IMR-90 (cell line): ENCODE results near the gene ACSM4. TPM values are rescaled to one million over a fixed set of nuclear protein-coding genes. Genes with fewer than 3 reads are reported as not detected.

ENCODE experiments used
- ATAC-seq: fragments of 200-7000 bp; cut with Tn5 transposase; 2 replicates; pipeline ENCODE4 v1.9.1; 2020; ENCODE audit warnings: low read depth, mild to moderate bottlenecking, moderate library complexity
- BruUV-seq: library from RNA; stranded (reverse); fragments of 400-500 nt; replicated peaks from 2 replicates; lab custom pipeline; 2021; lab: Mats Ljungman, UMichigan
- CTCF ChIA-PET: fragments of 300-600 bp; formaldehyde crosslinking; extraction: SDS; loops from one replicate; lab custom pipeline; 2021; ENCODE audit warnings: antibody characterized with exemption; lab: Yijun Ruan, JAX
- POLR2A ChIA-PET: fragments of 300-600 bp; sonication (Branson Sonifier 250); formaldehyde crosslinking; loops from one replicate; lab custom pipeline; 2022; ENCODE audit warnings: antibody characterized with exemption; ENCODE audit not compliant: unreplicated experiment; lab: Charles Lee
- DNase-seq: peaks from one replicate; pipeline ENCODE4 v3.0.0; 2013
- H2AFZ ChIP-seq: replicated peaks from 2 replicates; pipeline ENCODE3; 2013; ENCODE audit warnings: low read length, mild to moderate bottlenecking; ENCODE audit not compliant: poor library complexity
- H2AK5ac ChIP-seq: 2 replicates; pipeline ENCODE4 v1.6.1; 2013; ENCODE audit warnings: low read depth, low read length, inconsistent platforms
- H2AK9ac ChIP-seq: replicated peaks from 2 replicates; pipeline ENCODE3; 2013; ENCODE audit warnings: mild to moderate bottlenecking, low read depth, low read length, moderate library complexity; ENCODE audit not compliant: poor library complexity
- H2BK120ac ChIP-seq: 2 replicates; pipeline ENCODE4 v1.6.1; 2013; ENCODE audit warnings: low read depth, low read length, inconsistent platforms
- H2BK15ac ChIP-seq: 3 replicates; pipeline ENCODE4 v1.6.1; 2013; ENCODE audit warnings: low read depth, low read length, inconsistent platforms
- H2BK20ac ChIP-seq: 2 replicates; pipeline ENCODE4 v1.6.1; 2013; ENCODE audit warnings: low read depth, mild to moderate bottlenecking, inconsistent platforms, low read length, moderate library complexity
- H2BK5ac ChIP-seq: 2 replicates; pipeline ENCODE4 v1.6.1; 2013; ENCODE audit warnings: mild to moderate bottlenecking, low read depth, low read length, inconsistent platforms; ENCODE audit not compliant: poor library complexity, severe bottlenecking
- H3K14ac ChIP-seq: replicated peaks from 2 replicates; pipeline ENCODE4 v1.6.1; 2013; ENCODE audit warnings: low read depth, low read length, inconsistent platforms
- H3K18ac ChIP-seq: 2 replicates; pipeline ENCODE4 v1.6.1; 2013; ENCODE audit warnings: low read depth, low read length, control low read depth
- H3K23ac ChIP-seq: 2 replicates; pipeline ENCODE4 v1.6.1; 2013; ENCODE audit warnings: low read depth, low read length, inconsistent platforms
- H3K27ac ChIP-seq: 2 replicates; pipeline ENCODE4 v1.5.1; 2013; ENCODE audit warnings: mild to moderate bottlenecking, control low read depth, low read length; ENCODE audit not compliant: insufficient read depth
- H3K27me3 ChIP-seq: 2 replicates; pipeline ENCODE4 v1.6.1; 2013; ENCODE audit warnings: low read length; ENCODE audit not compliant: control insufficient read depth, insufficient read depth
- H3K36me3 ChIP-seq: 2 replicates; pipeline ENCODE4 v1.6.1; 2013; ENCODE audit warnings: low read length, mixed read lengths; ENCODE audit not compliant: control insufficient read depth, insufficient read depth
- H3K4ac ChIP-seq: 2 replicates; pipeline ENCODE4 v1.6.1; 2013; ENCODE audit warnings: low read depth, low read length, inconsistent platforms
- H3K4me1 ChIP-seq: 2 replicates; pipeline ENCODE4 v1.6.1; 2013; ENCODE audit warnings: low read length, mixed read lengths; ENCODE audit not compliant: control insufficient read depth, insufficient read depth
- H3K4me2 ChIP-seq: 2 replicates; pipeline ENCODE4 v1.6.1; 2013; ENCODE audit warnings: low read depth, mild to moderate bottlenecking, control low read depth, low read length, moderate library complexity
- H3K4me3 ChIP-seq: 2 replicates; pipeline ENCODE4 v1.5.1; 2013; ENCODE audit warnings: low read depth, mild to moderate bottlenecking, control low read depth, low read length, moderate library complexity; ENCODE audit not compliant: insufficient read depth
- H3K56ac ChIP-seq: 2 replicates; pipeline ENCODE4 v1.6.1; 2013; ENCODE audit warnings: low read length, inconsistent platforms; ENCODE audit not compliant: insufficient read depth; ENCODE audit errors: extremely low read depth
- H3K79me1 ChIP-seq, 2 experiments: 2 replicates each; pipeline ENCODE4 v1.6.1; 2013; ENCODE audit warnings: low read length in 2 of 2, inconsistent platforms in 1 of 2, low read depth in 1 of 2
- H3K9ac ChIP-seq: 2 replicates; pipeline ENCODE4 v1.6.1; 2013; ENCODE audit warnings: low read depth, low read length, control low read depth
- H3K9me1 ChIP-seq: 2 replicates; pipeline ENCODE4 v1.6.1; 2013; ENCODE audit warnings: low read length, inconsistent platforms; ENCODE audit not compliant: insufficient read depth
- H3K9me3 ChIP-seq: 2 replicates; pipeline ENCODE4 v1.6.1; 2013; ENCODE audit warnings: low read length; ENCODE audit not compliant: control insufficient read depth, insufficient read depth
- H4K20me1 ChIP-seq: 2 replicates; pipeline ENCODE4 v1.6.1; 2013; ENCODE audit warnings: low read length, inconsistent platforms; ENCODE audit not compliant: insufficient read depth
- H4K5ac ChIP-seq: 2 replicates; pipeline ENCODE4 v1.6.1; 2013; ENCODE audit warnings: mild to moderate bottlenecking, low read depth, low read length, control low read depth
- H4K8ac ChIP-seq, 2 experiments: 2 replicates each; pipeline ENCODE4 v1.6.1; 2013; ENCODE audit warnings: low read depth in 2 of 2, low read length in 2 of 2, control low read depth in 1 of 2, inconsistent platforms in 1 of 2
- H4K91ac ChIP-seq: 2 replicates; pipeline ENCODE4 v1.6.1; 2013; ENCODE audit warnings: low read depth, low read length, inconsistent platforms; ENCODE audit not compliant: insufficient read depth
- FOS ChIP-seq: fragments of 150-350 bp; IDR thresholded peaks from 2 replicates; pipeline ENCODE4 v1.6.1; 2016; ENCODE audit warnings: low read depth, low read length
- WGBS, 2 experiments: methylation state at CpG; one replicate each; pipeline versions ENCODE4 v1.1.5 to v1.1.7; 2013; ENCODE audit warnings: missing lambda C conversion rate in 2 of 2; ENCODE audit not compliant: insufficient read length in 1 of 2; ENCODE audit errors: extremely low coverage in 2 of 2; 5-methylcytosine and 5-hydroxymethylcytosine counted together
- dilution Hi-C: fragments of 300-500 bp; cut with HindIII; formaldehyde crosslinking; loops from one replicate; pipeline ENCODE4 v1.14.3; 2018; ENCODE audit warnings: low sequenced_read_pairs; ENCODE audit not compliant: unreplicated experiment
- in situ Hi-C: fragments of 300-500 bp; cut with MboI; formaldehyde crosslinking; loops from 3 replicates; pipeline ENCODE4 v1.14.3; 2019; ENCODE audit warnings: low sequenced_read_pairs, inconsistent platforms, mixed read lengths
- intact Hi-C: fragments of 100-400 bp; cut with micrococcal nuclease; formaldehyde crosslinking; loops from 2 replicates; pipeline ENCODE4 v1.10.0; 2022
- polyA plus RNA-seq, 3 experiments: library from polyadenylated mRNA; depleted of rRNA; stranded (reverse); fragments of >200 nt; gene quantifications; 2 replicates each; pipeline ENCODE4 v1.2.3, GENCODE V29; 2012; ENCODE audit warnings: low replicate concordance in 1 of 3
- total RNA-seq: library from RNA; depleted of rRNA; stranded (reverse); fragments of >200 nt; gene quantifications from 2 replicates; pipeline ENCODE4 v1.2.3, GENCODE V29; 2012

Gene ACSM4
- total and polyA plus RNA-seq, 2 of the 4 experiments (the other 2 are of a cell fraction) = not detected

- Histone ChIP-seq H3K9me1 (no peaks in the 10 kb centered on the region), H3K9me3 (peaks cover 2% of the 10 kb centered on the region), H4K20me1 (no peaks in the 10 kb centered on the region), H2BK15ac (no peak overlapping the region), H2AFZ (no peak overlapping the region), H4K5ac (no peak overlapping the region), H2AK9ac (no peak overlapping the region), H4K91ac (no peak overlapping the region), H3K27me3 (no peaks in the 10 kb centered on the region), H3K79me1 (no peaks in the 10 kb centered on the region), H3K4me3 (no peak overlapping the region), H2BK5ac (no peak overlapping the region), H3K4me1 (no peaks in the 10 kb centered on the region), H3K23ac (no peak overlapping the region), H3K4ac (no peak overlapping the region), H3K14ac (no peak overlapping the region), H3K27ac (no peak overlapping the region), H3K4me2 (no peak overlapping the region), H3K36me3 (no peaks in the 10 kb centered on the region), H3K9ac (no peak overlapping the region), H2BK120ac (no peak overlapping the region), H3K56ac (no peak overlapping the region), H4K8ac (no peak overlapping the region), H3K18ac (no peak overlapping the region), H2BK20ac (no peak overlapping the region), H2AK5ac (no peak overlapping the region)
- BruUV-seq = no TSS peak
- in situ Hi-C loops = no loop called here
- ATAC-seq (no peak), DNase-seq (no peak)
- 83% methylated on average over 2 of the region's 6 CpGs; no CpG with 5 or more reads in 1 of the 2 experiments for WGBS, 2 experiments
- dilution Hi-C loops = no loop called here
- TF ChIP-seq FOS = no peak
- POLR2A ChIA-PET = no interaction called here
- CTCF ChIA-PET = interaction anchor here (0.7 kb wide), 1 partner anchor 1879 kb away, joined by 3 read pairs; no protein-coding TSS in a partner anchor
- intact Hi-C loops = no loop called here
Observed at GRCh38 chr12:7346551-7347225, 42.8 kb downstream of the ACSM4 start.
